Adipose tissue (tissue), 3 donors: ENCODE results near the gene COX6A1. TPM values are rescaled to one million over a fixed set of nuclear protein-coding genes. Genes with fewer than 3 reads are reported as not detected.
"Not testable (repeated sequence)": the region's sequence is repeated elsewhere in the genome, so short reads cannot be mapped to it uniquely, and the experiment has no call there.

ENCODE experiments used
- H3K27ac ChIP-seq: one replicate; pipeline ENCODE4 v1.5.1; 2013; ENCODE audit warnings: low read depth, low read length
- WGBS, 3 donors: extraction: QIAGEN DNeasy Blood & Tissue Kit; methylation state at CpG; one replicate each; pipeline ENCODE4 v1.1.7; 2013; 5-methylcytosine and 5-hydroxymethylcytosine counted together
- polyA plus RNA-seq, 3 donors: library from polyadenylated mRNA; stranded (reverse); fragments of 200-250 nt; gene quantifications; one replicate each; pipeline ENCODE4 v1.2.3, GENCODE V29; 2013
- donor health status: healthy with polysubstance abuse.
- donor health status: Bipolar disorder and iron deficiency.
- donor health status: healthy.

Gene COX6A1
- polyA plus RNA-seq, 3 donors, result 424 to 983 (median 500) TPM

- no peak overlapping the region for H3K27ac ChIP-seq
- WGBS, 3 donors, result 84 to 91% (median 85%) methylated on average over 4 of the region's 4 CpGs
These were observed 16.2 kb upstream of the COX6A1 start for GRCh38 chr12:120421701-120422100.

- WGBS, 3 donors, result 52 to 82% (median 56%) methylated on average over 7 of the region's 7 CpGs
- H3K27ac ChIP-seq, result no peak overlapping the region
These were observed 14.9 kb upstream of the COX6A1 start for GRCh38 chr12:120422892-120423456.

DNA sequence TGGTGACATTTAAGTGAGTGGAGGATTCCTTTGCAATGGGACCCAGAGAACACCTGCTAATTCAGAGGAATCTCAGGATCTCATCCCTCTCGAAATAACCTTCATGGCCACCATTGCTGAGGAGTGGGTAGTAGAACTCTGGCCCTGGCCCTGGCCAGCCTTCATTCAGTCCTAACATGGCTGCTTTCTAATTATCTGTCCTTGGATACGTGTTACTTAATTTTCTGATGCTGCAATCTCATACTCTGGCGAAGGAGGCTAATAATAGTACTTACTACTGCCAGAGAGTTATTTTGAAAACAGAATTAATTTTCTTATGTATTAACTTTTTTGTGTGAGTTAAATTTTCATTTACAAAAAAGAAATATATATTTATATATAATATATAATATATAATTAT, 12.1 kb upstream of the COX6A1 start:
- no peak overlapping the region for H3K27ac ChIP-seq
- WGBS, 3 donors, result 70 to 78% (median 75%) methylated on average over 3 of the region's 3 CpGs

DNA sequence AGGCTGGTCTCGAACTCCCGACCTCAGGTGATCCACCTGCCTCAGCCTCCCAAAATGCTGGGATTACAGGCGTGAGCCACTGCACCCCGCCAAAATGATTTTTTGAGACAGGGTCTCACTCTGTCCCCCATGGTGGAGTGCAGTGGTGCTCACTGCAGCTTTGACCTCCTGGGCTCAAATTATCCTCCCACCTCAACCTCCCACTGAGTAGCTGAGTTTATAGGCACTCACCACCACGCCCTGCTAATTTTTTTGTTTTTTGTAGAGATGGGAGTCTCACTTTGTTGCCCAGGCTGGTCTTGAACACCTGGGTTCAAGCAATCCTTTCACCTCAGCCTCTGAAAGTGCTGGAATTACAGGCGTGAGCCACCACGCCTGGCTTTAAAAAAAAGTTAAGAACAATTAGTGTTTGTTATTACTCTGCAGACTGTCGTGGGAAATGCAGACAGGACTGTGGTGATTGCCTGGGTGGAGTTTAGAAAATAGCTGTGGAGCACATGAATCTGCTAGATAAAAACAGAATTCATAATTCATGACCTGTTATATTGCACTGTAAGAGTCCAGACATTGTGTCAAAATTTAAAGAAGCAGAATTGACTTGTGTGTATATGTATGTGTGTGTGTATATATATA, 9.2 kb upstream of the COX6A1 start:
- no peak overlapping the region for H3K27ac ChIP-seq
- 60 to 69% (median 61%) methylated on average over 8 of the region's 8 CpGs for WGBS, 3 donors

GRCh38 chr12:120429368-120429767, 8.5 kb upstream of the COX6A1 start:
- H3K27ac ChIP-seq, result no peak overlapping the region
- 62 to 83% (median 62%) methylated on average over 7 of the region's 7 CpGs for WGBS, 3 donors

GRCh38 chr12:120432772-120433525, 5.0 kb upstream of the COX6A1 start:
- WGBS, 3 donors, result 57 to 68% (median 59%) methylated on average over 10 of the region's 10 CpGs
- H3K27ac ChIP-seq, result no peak overlapping the region

DNA sequence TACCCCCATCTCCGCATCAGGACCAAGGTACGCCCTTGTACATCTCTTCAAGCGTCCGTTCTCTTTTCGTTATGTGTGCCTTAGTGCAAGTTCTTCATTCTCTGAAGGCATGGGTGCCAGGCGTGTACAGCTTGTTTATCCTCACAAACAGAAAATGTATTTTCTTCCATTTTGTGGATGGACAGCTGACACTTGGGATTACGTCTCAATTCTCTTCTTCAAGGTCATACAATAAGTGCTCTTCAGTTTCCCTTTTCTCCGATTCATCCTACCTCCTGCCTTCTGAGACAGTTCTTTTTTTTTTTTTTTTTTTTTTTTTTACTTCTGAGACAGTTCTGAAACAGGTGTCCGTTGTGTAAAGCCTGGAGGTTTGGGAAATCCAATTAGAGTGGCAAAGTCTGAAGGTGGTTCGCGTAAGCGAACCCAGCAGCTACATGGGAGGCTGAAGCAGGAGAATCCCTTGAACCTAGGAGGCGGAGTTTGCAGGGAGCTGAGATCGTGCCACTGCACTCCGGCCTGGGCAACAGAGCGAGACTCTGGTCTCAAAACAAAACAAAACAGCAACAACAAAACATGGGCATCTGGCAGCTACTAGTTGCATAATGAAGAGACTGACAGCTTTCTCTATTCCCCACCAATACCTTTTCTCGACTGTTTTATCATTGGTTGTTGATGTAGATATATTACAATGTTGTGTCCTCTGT, 734 bp downstream of the COX6A1 start:
- no peak overlapping the region for H3K27ac ChIP-seq
- 23 to 45% (median 40%) methylated on average over 17 of the region's 17 CpGs for WGBS, 3 donors

DNA sequence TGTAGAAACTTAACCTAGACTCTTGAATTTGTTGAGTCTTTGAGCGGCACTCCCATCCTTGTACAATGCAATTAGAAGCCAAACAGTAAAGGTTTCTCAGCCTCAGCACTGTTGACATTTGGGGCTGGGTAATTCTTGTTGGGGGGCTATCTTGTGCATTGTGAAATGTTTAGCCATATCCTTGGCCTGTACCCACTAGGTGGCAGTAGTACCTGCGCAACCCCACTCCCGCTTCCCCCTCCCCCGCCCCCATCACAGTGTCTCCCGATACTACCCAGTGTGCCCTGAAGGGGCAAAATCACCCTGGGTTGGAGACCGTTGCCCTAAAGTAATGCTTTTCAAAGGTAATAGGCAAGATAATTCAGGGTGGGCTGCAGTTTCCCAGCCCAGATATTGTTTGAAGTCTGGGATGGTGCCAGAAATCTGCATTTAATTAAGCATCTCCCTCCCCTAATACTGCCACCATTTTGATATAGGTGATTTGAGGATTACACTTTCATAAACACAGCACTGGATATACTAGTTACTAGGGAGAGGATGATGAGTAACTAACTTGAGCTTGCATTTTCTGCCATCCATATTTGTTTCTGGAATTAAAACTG, 1.8 kb downstream of the COX6A1 start:
- no peak overlapping the region for H3K27ac ChIP-seq
- WGBS, 3 donors, result 14 to 22% (median 15%) methylated on average over 6 of the region's 6 CpGs

- H3K27ac ChIP-seq, result no peak overlapping the region
- 63 to 94% (median 89%) methylated on average over 2 of the region's 2 CpGs for WGBS, 3 donors
These were observed 6.8 kb downstream of the COX6A1 start for GRCh38 chr12:120444676-120445075.

GRCh38 chr12:120445911-120446843, 8.3 kb downstream of the COX6A1 start, which contains the start of the genes GATC and TRIAP1:
GATC (plus strand) TSS chr12:120446444; CDS start chr12:120446481, 37 bp downstream.
TRIAP1 (minus strand) TSS chr12:120446384; CDS start chr12:120446372, 12 bp downstream.
- H3K27ac ChIP-seq, result peak within 1 kb of the TSS; percentile 89
- 0% methylated on average over 72 to 73 of the region's 73 CpGs for WGBS, 3 donors

DNA sequence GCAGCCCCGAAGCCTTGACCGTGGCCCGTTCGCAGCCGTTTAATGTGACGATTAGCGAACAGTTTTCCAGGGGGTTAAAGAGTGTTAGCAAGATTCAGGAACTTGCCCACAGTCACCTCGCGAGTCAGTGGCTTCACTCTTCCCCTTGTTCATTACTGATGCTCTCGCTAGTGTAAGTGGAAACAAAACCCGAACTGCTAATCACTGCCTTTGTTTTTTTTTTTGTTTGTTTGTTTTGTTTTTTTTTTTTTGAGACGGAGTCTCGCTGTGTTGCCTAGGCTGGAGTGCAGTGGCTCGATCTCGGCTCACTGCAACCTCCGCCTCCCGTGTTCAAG, 8.9 kb downstream of the COX6A1 start:
- peak overlapping the region; percentile 89 for H3K27ac ChIP-seq
- WGBS, 3 donors, result 3 to 9% (median 5%) methylated on average over 16 to 17 of the region's 17 CpGs

GRCh38 chr12:120447992-120448391, 10.1 kb downstream of the COX6A1 start:
- WGBS, 3 donors, result 89 to 95% (median 90%) methylated on average over 4 of the region's 4 CpGs
- H3K27ac ChIP-seq, result no peak overlapping the region

DNA sequence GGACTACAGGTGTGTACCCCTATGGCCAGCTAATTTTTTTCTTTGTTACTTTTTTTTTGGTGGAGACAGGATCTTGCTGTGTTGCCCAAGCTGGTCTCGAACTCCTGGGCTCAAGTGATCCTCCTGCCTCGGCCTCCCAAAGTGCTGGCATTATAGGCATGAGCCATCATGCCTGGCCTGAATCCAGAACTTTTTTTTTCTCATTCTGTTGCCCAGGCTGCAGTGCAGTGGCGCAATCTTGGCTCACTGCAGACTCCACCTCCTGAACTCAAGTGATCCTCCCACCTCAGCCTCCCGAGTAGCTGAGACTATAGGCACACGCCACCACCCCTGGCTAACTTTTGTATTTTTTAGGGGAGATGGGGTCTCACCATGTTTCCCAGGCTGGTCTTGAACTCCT, 14.6 kb downstream of the COX6A1 start:
- WGBS, 3 donors, result 48 to 87% (median 81%) methylated on average over 5 of the region's 5 CpGs
- not testable (repeated sequence) for H3K27ac ChIP-seq

GRCh38 chr12:120453060-120453750, 15.3 kb downstream of the COX6A1 start:
- H3K27ac ChIP-seq, result no peak overlapping the region
- WGBS, 3 donors, result 42 to 89% (median 87%) methylated on average over 3 of the region's 3 CpGs

GRCh38 chr12:120453977-120454376, 16.1 kb downstream of the COX6A1 start:
- no peak overlapping the region for H3K27ac ChIP-seq

GRCh38 chr12:120455302-120455701, 17.4 kb downstream of the COX6A1 start:
- WGBS, 3 donors, result 42 to 95% (median 93%) methylated on average over 7 of the region's 7 CpGs
- H3K27ac ChIP-seq, result no peak overlapping the region

More at GRCh38 chr12:120453977-120454376, 16.1 kb downstream of the COX6A1 start:
- 52 to 77% (median 76%) methylated on average over 4 of the region's 4 CpGs for WGBS, 3 donors

DNA sequence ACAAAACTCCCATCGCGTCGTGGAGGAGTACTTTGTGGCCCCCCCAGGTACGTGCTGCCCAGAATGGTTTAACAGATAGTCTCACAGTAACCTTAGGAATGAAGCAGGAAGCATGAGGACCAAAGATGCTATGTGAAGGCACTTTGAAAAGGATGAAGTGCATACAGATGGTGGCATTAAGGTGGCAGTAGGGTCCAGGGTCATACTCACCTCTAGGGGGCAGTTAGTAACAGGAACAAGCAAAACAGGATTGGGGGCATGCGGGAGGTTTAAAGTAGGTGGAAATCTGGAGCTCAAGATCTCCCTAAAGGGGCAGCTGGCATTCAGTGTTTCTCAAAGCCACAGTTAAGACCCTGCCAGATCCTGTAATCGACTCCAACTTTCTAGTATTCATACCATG, 19.2 kb downstream of the COX6A1 start:
- 71 to 82% (median 78%) methylated on average over 6 of the region's 6 CpGs for WGBS, 3 donors

More for the DNA sequence above, 19.2 kb downstream of the COX6A1 start:
- H3K27ac ChIP-seq, result no peak overlapping the region
